SK-N-SH treated with all-trans-retinoic acid at 6 μM for 48 hours (cell line): ENCODE measurements around the gene SEPTIN8.

Experiments used
- ARNTL ChIP-seq: fragments of 450-650 bp; formaldehyde crosslinking; IDR thresholded peaks from 2 replicates; pipeline ENCODE4 v1.5.0; 2020; ENCODE audit warnings: low read depth, mild to moderate bottlenecking, moderate library complexity, borderline replicate concordance
- BACH2 ChIP-seq: fragments of 250-450 bp; sonication (Bioruptor Pico); IDR thresholded peaks from 2 replicates; pipeline ENCODE4 v1.9.0; 2021; ENCODE audit warnings: mild to moderate bottlenecking, borderline replicate concordance
- CREB5 ChIP-seq: fragments of 250-450 bp; sonication (Bioruptor Pico); IDR thresholded peaks from 2 replicates; pipeline ENCODE4 v1.5.1; 2020; ENCODE audit warnings: low read depth, mild to moderate bottlenecking, moderate library complexity
- CSDC2 ChIP-seq: fragments of 250-450 bp; sonication (Bioruptor Pico); IDR thresholded peaks from 2 replicates; pipeline ENCODE4 v1.5.0; 2020; ENCODE audit warnings: mild to moderate bottlenecking, moderate library complexity
- CSRNP3 ChIP-seq: fragments of 250-450 bp; sonication (Bioruptor Pico); IDR thresholded peaks from 2 replicates; pipeline ENCODE4 v1.5.1; 2021; ENCODE audit warnings: mild to moderate bottlenecking, moderate library complexity
- ESRRG ChIP-seq: fragments of 250-450 bp; sonication (Bioruptor Pico); IDR thresholded peaks from 2 replicates; pipeline ENCODE4 v1.6.1; 2021; ENCODE audit warnings: mild to moderate bottlenecking
- PATZ1 ChIP-seq: fragments of 250-450 bp; sonication (Bioruptor Pico); IDR thresholded peaks from 2 replicates; pipeline ENCODE4 v1.8.0; 2020; ENCODE audit warnings: mild to moderate bottlenecking, moderate library complexity, borderline replicate concordance
- POU6F1 ChIP-seq: fragments of 250-450 bp; sonication (Bioruptor Pico); IDR thresholded peaks from 2 replicates; pipeline ENCODE4 v1.8.0; 2021; ENCODE audit warnings: low read depth, mild to moderate bottlenecking, moderate library complexity, borderline replicate concordance
- PPARA ChIP-seq: fragments of 250-450 bp; sonication (Bioruptor Pico); IDR thresholded peaks from 2 replicates; pipeline ENCODE4 v1.5.0; 2020; ENCODE audit warnings: mild to moderate bottlenecking, borderline replicate concordance
- RARB ChIP-seq: fragments of 250-450 bp; sonication (Bioruptor Pico); IDR thresholded peaks from 2 replicates; pipeline ENCODE4 v1.8.0; 2021; ENCODE audit warnings: mild to moderate bottlenecking, moderate library complexity
- SNAI2 ChIP-seq: fragments of 250-450 bp; sonication (Bioruptor Pico); IDR thresholded peaks from 2 replicates; pipeline ENCODE4 v1.5.0; 2020; ENCODE audit warnings: mild to moderate bottlenecking, moderate library complexity
- ZFP3 ChIP-seq: fragments of 250-450 bp; sonication (Bioruptor Pico); IDR thresholded peaks from 2 replicates; pipeline ENCODE4 v1.5.0; 2020; ENCODE audit warnings: mild to moderate bottlenecking, moderate library complexity
- ZFP30 ChIP-seq: fragments of 450-650 bp; formaldehyde crosslinking; IDR thresholded peaks from 2 replicates; pipeline ENCODE4 v1.5.0; 2022; ENCODE audit warnings: mild to moderate bottlenecking, moderate library complexity
- ZNF8 ChIP-seq: fragments of 450-650 bp; formaldehyde crosslinking; IDR thresholded peaks from 2 replicates; pipeline ENCODE4 v1.5.0; 2020; ENCODE audit warnings: mild to moderate bottlenecking, moderate library complexity

- TF ChIP-seq RARB (CRISPR knock-in tag) (no peak), CREB5 (CRISPR knock-in tag) (no peak), ESRRG (CRISPR knock-in tag) (no peak), POU6F1 (CRISPR knock-in tag) (no peak), CSRNP3 (no peak), ZFP3 (CRISPR knock-in tag) (no peak), ARNTL (CRISPR knock-in tag) (no peak), PATZ1 (no peak), CSDC2 (CRISPR knock-in tag) (no peak), ZFP30 (CRISPR knock-in tag) (no peak), BACH2 (no peak), PPARA (no peak), SNAI2 (no peak), ZNF8 (CRISPR knock-in tag) (no peak)
These were observed 39.5 kb upstream of the SEPTIN8 start for GRCh38 chr5:132816554-132816953.
